RPMI8226 (cell line): ENCODE data around the gene ZNF428.
"Not testable (repeated sequence)": the region's sequence is repeated elsewhere in the genome, so short reads cannot be mapped to it uniquely, and the experiment has no call there.

Experiments
- DNase-seq: peaks from one replicate; pipeline ENCODE4 v3.0.0-alpha.2; 2015

The ZNF428 gene

GRCh38 chr19:43616306-43616705 is 3.1 kb downstream of the ZNF428 start:
- no peak for DNase-seq

DNA sequence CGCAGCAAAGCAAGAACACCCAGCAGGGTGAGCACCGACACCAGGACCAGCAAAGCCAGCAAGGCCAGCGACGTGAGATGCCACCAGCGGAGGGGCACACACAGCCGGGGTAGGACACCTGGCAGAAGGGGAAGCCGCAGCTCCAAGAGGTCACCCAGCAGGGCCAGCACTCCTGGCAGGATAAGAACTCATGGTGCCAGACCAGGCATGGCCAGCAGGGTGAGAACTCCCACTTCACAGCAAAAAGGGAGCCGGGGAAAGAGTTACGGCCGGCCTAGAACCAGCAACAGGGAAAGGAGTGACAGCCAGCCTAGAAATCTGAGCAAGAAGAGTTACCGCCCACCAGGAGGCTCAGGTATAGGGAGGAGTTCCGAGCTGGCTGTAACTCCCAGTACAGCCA is 7.1 kb downstream of the ZNF428 start:
- no peak for DNase-seq

GRCh38 chr19:43611788-43612187 is 7.6 kb downstream of the ZNF428 start, which contains the start of gene SRRM5:
TSS of gene SRRM5 (plus strand) at chr19:43612088. CDS start at chr19:43612122, 34 bp downstream.
- DNase-seq = no peak

GRCh38 chr19:43610493-43610892 is 8.9 kb downstream of the ZNF428 start:
- DNase-seq = no peak

- DNase-seq = no peak
These were observed 9.6 kb downstream of the ZNF428 start for GRCh38 chr19:43609872-43610271.

GRCh38 chr19:43607238-43608205 is 11.9 kb downstream of the ZNF428 start:
- no peak for DNase-seq

DNA sequence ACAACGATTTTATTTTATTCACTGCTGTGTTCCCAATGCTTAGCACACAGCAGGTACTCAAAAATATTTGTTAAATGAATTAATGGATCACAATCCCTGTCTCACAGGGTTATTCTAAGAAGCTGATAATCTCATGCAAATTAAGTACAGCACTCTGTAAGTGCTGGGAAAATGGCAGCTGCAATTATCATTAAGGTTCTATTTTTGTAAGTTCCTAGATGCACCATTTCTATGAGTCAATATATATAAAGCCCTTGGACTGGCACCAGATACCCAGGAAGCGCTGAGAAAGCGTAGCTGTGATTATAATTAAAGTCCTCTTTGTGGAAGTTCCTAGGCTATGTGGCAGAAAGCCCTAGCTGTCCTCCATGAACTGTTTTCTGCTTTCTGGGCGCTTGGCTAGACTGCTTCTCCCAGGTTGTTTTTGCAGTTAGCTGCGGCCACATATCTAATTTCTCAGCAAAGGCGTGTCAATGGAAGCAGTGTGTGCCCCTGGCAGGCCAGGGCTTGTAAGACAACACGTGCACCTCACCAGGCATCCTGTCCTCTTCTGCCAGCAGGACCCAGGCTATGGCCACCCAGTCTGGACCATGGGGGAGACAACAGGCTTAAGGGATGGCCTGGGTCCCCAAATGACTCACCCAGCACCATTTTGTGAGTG is 12.7 kb downstream of the ZNF428 start:
- no peak for DNase-seq

- DNase-seq = no peak
These were observed 13.4 kb downstream of the ZNF428 start for GRCh38 chr19:43605875-43606568.

DNA sequence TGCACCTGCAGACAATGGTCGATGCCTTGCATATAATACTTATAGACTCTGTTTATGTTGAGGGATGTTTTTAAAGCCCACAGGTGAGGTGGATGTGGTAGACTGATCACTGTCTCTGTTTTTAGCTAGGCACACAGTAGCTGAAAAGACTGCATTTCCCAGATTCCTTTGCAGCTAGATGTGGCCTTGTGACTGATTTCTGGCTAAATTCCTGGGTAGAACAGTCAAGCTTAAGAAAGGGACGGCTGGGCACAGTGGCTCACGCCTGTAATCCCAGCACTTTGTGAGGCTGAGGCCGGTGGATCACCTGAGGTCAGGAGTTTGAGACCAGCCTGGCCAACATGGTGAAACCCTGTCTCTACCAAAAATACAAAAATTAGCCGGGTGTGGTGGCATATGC is 19.1 kb downstream of the ZNF428 start:
- not testable (repeated sequence) for DNase-seq

- no peak for DNase-seq
These were observed 19.7 kb downstream of the ZNF428 start for GRCh38 chr19:43599635-43600295.

GRCh38 chr19:43598445-43599240 is 20.8 kb downstream of the ZNF428 start:
- DNase-seq = no peak

DNA sequence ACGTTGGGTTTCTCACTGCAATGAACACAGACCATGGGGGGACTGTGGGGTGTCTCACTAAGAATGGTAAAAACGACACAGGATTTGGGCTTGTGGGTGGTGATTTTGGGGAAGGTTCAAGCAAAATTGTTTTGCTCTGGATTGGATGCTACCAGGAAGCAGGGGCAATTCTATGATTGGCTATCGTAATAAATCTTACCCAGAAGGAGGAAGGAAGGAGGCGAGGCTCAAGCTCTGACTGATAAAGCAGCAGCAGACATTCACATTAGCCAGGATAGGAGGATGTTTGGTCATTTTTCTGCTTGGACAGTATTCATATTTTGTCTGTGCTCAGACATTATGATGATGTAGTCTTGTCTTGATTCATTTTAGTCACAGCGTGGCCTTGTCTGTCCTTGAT is 21.6 kb downstream of the ZNF428 start:
- no peak for DNase-seq

DNA sequence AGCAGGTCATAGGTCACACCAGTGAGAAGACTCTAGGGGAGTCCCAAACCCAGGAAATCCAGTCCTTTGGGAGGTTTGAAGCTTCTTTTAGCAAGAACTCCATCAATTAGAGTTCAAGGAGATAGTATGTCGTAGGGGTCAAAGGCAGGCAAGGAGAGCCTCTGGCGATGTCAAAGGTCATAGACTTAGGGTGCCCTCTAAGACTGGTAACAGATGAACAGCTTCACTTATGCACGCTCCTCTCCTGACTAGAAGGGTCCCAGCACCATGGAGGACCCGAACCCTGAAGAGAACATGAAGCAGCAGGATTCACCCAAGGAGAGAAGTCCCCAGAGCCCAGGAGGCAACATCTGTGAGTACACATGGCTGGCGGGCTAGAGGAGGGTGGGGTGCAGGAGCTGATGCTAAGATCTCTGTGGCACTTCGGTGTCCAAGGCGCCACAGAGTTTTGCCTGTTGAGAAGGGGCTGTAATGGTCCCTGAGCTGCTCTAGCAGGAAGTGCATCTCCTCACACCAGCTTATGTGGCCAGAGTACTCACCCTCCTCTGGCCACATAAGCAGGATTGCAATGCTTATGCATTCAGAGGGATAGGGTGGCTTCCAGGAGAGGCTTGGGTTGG is 22.5 kb downstream of the ZNF428 start:
- no peak for DNase-seq

DNA sequence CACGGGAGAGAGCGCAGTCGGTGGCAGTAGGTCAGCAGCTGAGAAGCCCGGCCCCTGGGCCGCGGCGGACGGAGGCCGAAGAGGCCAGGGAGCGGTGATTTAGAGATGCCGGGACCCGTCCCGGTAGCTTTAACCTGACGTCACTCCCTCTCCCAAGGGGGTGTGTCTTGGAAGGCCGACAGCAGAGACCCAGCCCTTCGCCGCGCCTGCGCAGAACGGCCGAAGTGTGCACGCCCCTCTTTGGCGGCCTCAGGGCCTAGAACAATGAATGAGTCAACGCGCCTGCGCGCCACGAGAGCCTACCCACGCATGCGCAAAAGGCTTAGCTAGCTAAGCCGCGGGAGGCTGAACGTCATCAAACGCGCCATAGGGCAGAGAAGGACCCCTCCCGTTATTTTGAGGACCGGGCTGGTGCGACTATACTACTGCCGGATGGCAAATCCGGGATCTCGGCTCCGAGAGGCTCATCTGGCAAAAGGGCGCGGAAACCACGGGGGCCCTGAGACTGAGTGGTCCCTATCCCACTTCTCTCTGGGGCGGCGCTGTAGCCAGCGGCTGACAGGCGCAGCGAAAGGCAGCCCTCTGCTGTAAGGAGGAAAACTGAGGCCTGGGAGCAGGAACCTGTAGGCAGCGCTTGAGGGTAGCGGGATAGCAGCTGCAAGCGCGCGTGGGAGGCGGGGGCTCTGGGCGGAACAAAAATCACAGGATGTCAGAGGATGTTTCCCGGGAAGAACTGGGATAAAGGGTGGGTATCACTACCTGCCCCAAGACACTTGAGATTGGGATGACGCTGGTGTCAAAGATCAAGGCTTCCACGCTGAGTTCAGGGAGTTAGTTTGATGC is 23.2 kb downstream of the ZNF428 start, which contains the start of the genes IRGQ and ZNF576:
TSS of gene IRGQ (minus strand) at position 136 of the 843 bp plus-strand sequence. CDS start 796 bp downstream, outside the sequence.
TSS of gene ZNF576 (plus strand) at position 597 of the 843 bp plus-strand sequence. CDS start 514 bp downstream, outside the sequence.
- DNase-seq = peak; percentile 99

- DNase-seq = peak; percentile 11
These were observed 23.8 kb downstream of the ZNF428 start for GRCh38 chr19:43595605-43595998.

- DNase-seq = peak; percentile 73
These were observed 24.5 kb downstream of the ZNF428 start for GRCh38 chr19:43594710-43595604.

- no peak for DNase-seq
These were observed 25.2 kb downstream of the ZNF428 start for GRCh38 chr19:43594081-43594697.

GRCh38 chr19:43592800-43593350 is 26.6 kb downstream of the ZNF428 start:
- no peak for DNase-seq
